Measurements from ENCODE around the gene GNB5. TPM values are rescaled to one million over a fixed set of nuclear protein-coding genes. Genes with fewer than 3 reads are reported as not detected.

The GNB5 gene
- polyA plus RNA-seq, 1 donor from 2014 or later: 89.6 TPM

GRCh38 chr15:52218816-52219215, 27.6 kb upstream of the GNB5 start:
- H3K4me2 ChIP-seq (ENCODE audit: low read length): no peak overlapping the region
- TF ChIP-seq SMC3 (conservative IDR thresholded peaks at IDR 0.05; ENCODE audit: poor library complexity) (no peak), POLR2AphosphoS5 (IDR thresholded peaks at IDR 0.05) (no peak), TAF1 (IDR thresholded peaks at IDR 0.05; ENCODE audit: low read depth) (no peak), MXI1 (conservative IDR thresholded peaks at IDR 0.05; ENCODE audit: poor library complexity, severe bottlenecking) (no peak), RAD21 (conservative IDR thresholded peaks at IDR 0.05) (no peak)
- H3K4me3 ChIP-seq (ENCODE audit: low read length): no peak overlapping the region
- no peak overlapping the region for H2AFZ ChIP-seq (ENCODE audit: low read depth, low read length)
- no peaks in the 10 kb centered on the region for H3K27me3 ChIP-seq (ENCODE audit: insufficient read depth, low read depth, low read length)
- no peaks in the 10 kb centered on the region for H4K20me1 ChIP-seq (ENCODE audit: insufficient read depth)
- H3K9me2 ChIP-seq (ENCODE audit: insufficient read depth, low read length): no peaks in the 10 kb centered on the region
- no peaks in the 10 kb centered on the region for H3K36me3 ChIP-seq (ENCODE audit: insufficient read depth, low read length)
- H3F3A ChIP-seq (ENCODE audit: insufficient read depth, low read length, poor library complexity, severe bottlenecking): no peaks in the 10 kb centered on the region
- no peaks in the 10 kb centered on the region for H3K79me2 ChIP-seq (replicated peaks; ENCODE audit: insufficient read depth, low read length)
- no peak overlapping the region for H3K27ac ChIP-seq (ENCODE audit: low read length)
- no peaks in the 10 kb centered on the region for H3K9me3 ChIP-seq (ENCODE audit: low read length)
- no peak overlapping the region for H3K9ac ChIP-seq (ENCODE audit: low read length)

GRCh38 chr15:52218371-52218770, 27.2 kb upstream of the GNB5 start:
- no peak overlapping the region for H3K4me3 ChIP-seq (ENCODE audit: low read length)
- H2AFZ ChIP-seq (ENCODE audit: low read depth, low read length): no peak overlapping the region
- H3K27ac ChIP-seq (ENCODE audit: low read length): no peak overlapping the region
- no peaks in the 10 kb centered on the region for H3F3A ChIP-seq (ENCODE audit: insufficient read depth, low read length, poor library complexity, severe bottlenecking)
- no peak overlapping the region for H3K4me2 ChIP-seq (ENCODE audit: low read length)
- H3K79me2 ChIP-seq (replicated peaks; ENCODE audit: insufficient read depth, low read length): no peaks in the 10 kb centered on the region
- no peak overlapping the region for H3K9ac ChIP-seq (ENCODE audit: low read length)
- no peaks in the 10 kb centered on the region for H3K9me2 ChIP-seq (ENCODE audit: insufficient read depth, low read length)
- TF ChIP-seq EP300 (conservative IDR thresholded peaks at IDR 0.05; ENCODE audit: poor library complexity, severe bottlenecking): no peak
- no peak for TF ChIP-seq SMC3 (conservative IDR thresholded peaks at IDR 0.05; ENCODE audit: poor library complexity)
- TF ChIP-seq CTCF (IDR thresholded peaks at IDR 0.05; ENCODE audit: poor library complexity, severe bottlenecking): no peak
- H3K27me3 ChIP-seq (ENCODE audit: insufficient read depth, low read depth, low read length): no peaks in the 10 kb centered on the region
- H3K36me3 ChIP-seq (ENCODE audit: insufficient read depth, low read length): no peaks in the 10 kb centered on the region
- no peaks in the 10 kb centered on the region for H3K9me3 ChIP-seq (ENCODE audit: low read length)
- H4K20me1 ChIP-seq (ENCODE audit: insufficient read depth): no peaks in the 10 kb centered on the region

- Histone ChIP-seq H4K20me1 (ENCODE audit: insufficient read depth) (no peaks in the 10 kb centered on the region), H2AFZ (ENCODE audit: low read depth, low read length) (no peak overlapping the region), H3F3A (ENCODE audit: insufficient read depth, low read length, poor library complexity, severe bottlenecking) (no peaks in the 10 kb centered on the region), H3K79me2 (replicated peaks; ENCODE audit: insufficient read depth, low read length) (no peaks in the 10 kb centered on the region), H3K27me3 (ENCODE audit: insufficient read depth, low read depth, low read length) (no peaks in the 10 kb centered on the region), H3K9ac (ENCODE audit: low read length) (no peak overlapping the region), H3K27ac (ENCODE audit: low read length) (no peak overlapping the region), H3K36me3 (ENCODE audit: insufficient read depth, low read length) (no peaks in the 10 kb centered on the region), H3K4me3 (ENCODE audit: low read length) (no peak overlapping the region), H3K9me2 (ENCODE audit: insufficient read depth, low read length) (no peaks in the 10 kb centered on the region), H3K4me2 (ENCODE audit: low read length) (no peak overlapping the region), H3K9me3 (ENCODE audit: low read length) (no peaks in the 10 kb centered on the region)
- TF ChIP-seq RAD21 (conservative IDR thresholded peaks at IDR 0.05) (no peak), REST (IDR thresholded peaks at IDR 0.05; ENCODE audit: borderline replicate concordance) (no peak), CTCF (IDR thresholded peaks at IDR 0.05; ENCODE audit: poor library complexity, severe bottlenecking) (no peak), SMC3 (conservative IDR thresholded peaks at IDR 0.05; ENCODE audit: poor library complexity) (no peak), TAF1 (IDR thresholded peaks at IDR 0.05; ENCODE audit: low read depth) (no peak), POLR2AphosphoS5 (IDR thresholded peaks at IDR 0.05) (no peak), MXI1 (conservative IDR thresholded peaks at IDR 0.05; ENCODE audit: poor library complexity, severe bottlenecking) (no peak), EZH2 (IDR thresholded peaks at IDR 0.05; ENCODE audit: borderline replicate concordance, insufficient read depth, low read length, poor library complexity, severe bottlenecking) (no peak), EP300 (conservative IDR thresholded peaks at IDR 0.05; ENCODE audit: poor library complexity, severe bottlenecking) (no peak)
Measured at GRCh38 chr15:52217186-52217585, 26.0 kb upstream of the GNB5 start.

Data from neural cell (in vitro differentiated cells).